WI38 (cell line): ENCODE measurements around the gene KRTAP10-10.

Experiments
- H3K4me3 ChIP-seq: 2 replicates; pipeline ENCODE4 v1.5.1; 2011; ENCODE audit warnings: low read depth, mild to moderate bottlenecking, control low read depth, low read length
- TF ChIP-seq, protein P1 (sequence below): IDR thresholded peaks from 2 replicates; pipeline ENCODE4 v1.5.1; 2012; ENCODE audit warnings: low read depth, mild to moderate bottlenecking, control low read depth, low read length

Gene KRTAP10-10

DNA sequence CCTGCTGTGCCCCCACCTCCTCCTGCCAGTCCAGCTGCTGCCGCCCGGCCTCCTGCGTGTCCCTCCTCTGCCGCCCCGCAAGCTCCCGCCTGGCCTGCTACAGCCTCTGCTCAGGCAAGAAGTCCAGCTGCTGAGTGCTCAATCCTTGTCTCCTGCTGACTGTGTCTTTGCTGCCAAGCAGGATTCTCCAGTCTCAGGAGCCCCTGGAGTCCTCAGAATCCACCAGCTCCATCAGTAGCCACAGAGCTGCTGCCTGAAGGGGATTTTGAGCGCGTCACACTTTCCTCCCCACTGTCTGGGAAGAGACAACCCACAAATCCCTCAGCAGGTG, 10.0 kb downstream of the KRTAP10-10 start:
- H3K4me3 ChIP-seq = no peak overlapping the region
- TF ChIP-seq, protein P1, sequence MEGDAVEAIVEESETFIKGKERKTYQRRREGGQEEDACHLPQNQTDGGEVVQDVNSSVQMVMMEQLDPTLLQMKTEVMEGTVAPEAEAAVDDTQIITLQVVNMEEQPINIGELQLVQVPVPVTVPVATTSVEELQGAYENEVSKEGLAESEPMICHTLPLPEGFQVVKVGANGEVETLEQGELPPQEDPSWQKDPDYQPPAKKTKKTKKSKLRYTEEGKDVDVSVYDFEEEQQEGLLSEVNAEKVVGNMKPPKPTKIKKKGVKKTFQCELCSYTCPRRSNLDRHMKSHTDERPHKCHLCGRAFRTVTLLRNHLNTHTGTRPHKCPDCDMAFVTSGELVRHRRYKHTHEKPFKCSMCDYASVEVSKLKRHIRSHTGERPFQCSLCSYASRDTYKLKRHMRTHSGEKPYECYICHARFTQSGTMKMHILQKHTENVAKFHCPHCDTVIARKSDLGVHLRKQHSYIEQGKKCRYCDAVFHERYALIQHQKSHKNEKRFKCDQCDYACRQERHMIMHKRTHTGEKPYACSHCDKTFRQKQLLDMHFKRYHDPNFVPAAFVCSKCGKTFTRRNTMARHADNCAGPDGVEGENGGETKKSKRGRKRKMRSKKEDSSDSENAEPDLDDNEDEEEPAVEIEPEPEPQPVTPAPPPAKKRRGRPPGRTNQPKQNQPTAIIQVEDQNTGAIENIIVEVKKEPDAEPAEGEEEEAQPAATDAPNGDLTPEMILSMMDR = no peak

DNA sequence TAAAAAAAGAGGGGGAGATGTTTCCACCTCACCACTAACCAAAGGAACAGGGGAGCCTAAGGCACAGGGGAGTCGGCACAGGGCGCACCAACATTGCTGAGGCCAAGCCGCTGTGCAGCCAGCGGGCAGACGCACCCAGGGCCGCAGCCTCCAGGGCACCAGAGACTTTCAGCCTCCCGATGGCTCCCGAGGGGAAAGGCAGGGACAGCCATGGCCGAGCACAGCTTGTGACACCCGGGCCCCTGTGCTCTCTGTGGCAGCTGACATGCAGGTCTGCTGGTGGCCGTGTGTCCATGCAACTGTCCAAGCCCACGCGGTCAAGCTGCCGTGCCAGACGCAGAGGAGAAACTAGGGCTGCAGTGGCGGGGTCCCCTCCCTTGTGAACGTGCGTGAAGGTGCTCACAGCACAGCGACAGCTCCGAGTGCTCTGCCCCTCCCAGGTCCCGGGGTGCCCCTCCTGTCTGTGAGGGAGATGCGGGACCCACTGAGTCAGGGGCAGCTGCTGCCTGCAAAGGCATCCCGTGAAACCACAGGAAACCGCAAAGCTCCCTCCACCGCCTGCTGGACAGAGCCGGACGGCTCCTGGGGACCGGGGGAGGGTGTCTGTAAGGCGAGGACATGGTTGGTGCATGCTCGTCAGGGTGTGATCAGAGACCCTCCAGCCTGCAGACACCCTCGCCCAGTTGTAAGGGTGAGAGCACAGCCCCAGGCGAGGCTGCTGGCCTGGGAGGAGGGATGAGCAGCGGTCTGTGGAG, 11.6 kb downstream of the KRTAP10-10 start:
- no peak overlapping the region for H3K4me3 ChIP-seq
- TF ChIP-seq, protein P1 = no peak

GRCh38 chr21:44649521-44650100, 12.5 kb downstream of the KRTAP10-10 start:
- TF ChIP-seq, protein P1 = no peak

DNA sequence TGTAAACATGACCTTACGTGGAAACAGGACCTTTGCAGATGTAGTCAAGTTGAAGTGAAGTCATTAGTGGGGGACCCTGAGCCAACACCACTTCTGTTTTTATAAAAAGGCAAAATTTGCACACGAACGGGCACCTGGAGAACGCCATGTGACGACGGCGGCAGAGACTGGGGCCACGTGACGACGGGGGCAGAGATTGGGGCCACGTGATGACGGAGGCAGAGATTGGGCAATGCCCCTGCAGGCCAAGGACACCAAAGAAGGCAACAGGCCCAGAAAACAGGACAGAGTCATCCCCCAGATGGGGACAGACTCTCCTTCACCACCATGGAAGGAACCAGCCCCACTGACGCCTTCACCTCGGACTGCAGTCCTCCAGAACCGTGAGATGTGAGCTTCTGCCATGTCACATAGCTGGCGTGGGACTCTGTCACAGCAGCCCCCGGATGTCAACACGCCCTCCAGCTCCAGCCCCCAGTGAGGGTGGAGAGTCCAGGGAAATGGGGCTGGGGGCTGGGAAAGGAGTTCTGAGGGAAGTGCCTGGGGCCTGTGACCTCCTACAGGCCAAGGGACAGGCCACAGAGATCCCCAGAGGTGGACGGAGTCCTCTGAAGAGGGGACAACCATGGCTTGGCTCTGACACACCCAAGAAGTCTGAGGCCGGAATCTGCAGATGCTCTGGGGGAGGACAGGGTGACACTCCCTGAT, 13.3 kb downstream of the KRTAP10-10 start:
- TF ChIP-seq, protein P1 = no peak

More at GRCh38 chr21:44649521-44650100, 12.5 kb downstream of the KRTAP10-10 start:
- no peak overlapping the region for H3K4me3 ChIP-seq

DNA sequence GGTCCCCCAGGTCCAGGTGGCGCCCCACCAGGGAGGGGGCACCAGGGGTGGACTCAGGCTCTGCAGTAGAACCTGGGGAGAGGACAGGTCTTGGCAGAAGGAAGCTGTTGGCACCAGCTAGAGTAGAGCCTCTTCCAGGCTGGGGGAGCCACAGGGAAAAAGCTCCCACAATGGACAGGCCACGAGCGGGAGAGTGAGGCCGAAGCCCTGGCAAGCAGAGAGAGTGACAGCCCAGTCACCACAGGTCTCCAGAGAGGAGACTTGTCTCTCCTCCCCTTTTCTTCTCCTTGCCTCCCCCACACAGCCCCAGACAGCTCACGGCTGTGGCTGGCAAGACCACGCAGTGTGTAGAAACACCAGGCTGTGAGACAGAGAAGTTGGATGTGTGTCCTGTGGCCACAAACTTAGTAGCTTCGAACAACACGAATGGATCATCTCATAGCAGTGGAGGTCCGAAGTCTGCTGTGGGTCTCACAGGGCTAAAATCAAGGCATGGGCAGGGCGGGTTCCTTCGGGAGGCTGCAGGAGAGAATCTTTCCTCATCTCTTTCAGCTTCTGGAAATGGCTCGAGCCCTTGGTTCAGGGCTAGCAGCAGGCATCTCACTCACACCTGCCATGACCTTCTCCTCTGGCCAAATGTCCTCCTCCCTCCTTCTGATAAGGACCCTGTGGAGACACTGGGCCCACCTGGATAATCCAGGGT, 14.0 kb downstream of the KRTAP10-10 start:
- TF ChIP-seq, protein P1 = no peak
- no peak overlapping the region for H3K4me3 ChIP-seq

More for the DNA sequence above, 13.3 kb downstream of the KRTAP10-10 start:
- no peak overlapping the region for H3K4me3 ChIP-seq

DNA sequence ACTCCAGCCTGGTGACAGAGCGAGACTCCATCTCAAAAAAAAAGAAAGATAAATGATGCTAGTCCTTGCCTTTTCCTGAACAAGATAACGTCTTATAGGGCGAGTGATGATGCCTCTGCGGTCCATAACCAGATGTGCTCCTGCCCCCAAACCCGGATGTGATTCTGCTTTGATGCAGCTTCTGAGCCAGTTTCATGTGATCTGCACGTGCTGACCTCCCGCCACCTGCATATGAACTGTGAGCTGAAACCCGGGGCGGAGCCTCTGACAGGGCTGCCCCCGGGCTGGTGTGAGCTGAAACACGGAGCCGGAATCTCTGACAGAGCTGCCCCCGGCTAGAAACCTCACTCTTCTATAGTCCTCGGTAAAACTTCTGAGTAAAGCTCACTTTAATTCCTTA, 16.0 kb downstream of the KRTAP10-10 start:
- TF ChIP-seq, protein P1 = no peak
- H3K4me3 ChIP-seq = no peak overlapping the region
